ENCODE results near the gene DLG4. TPM values are rescaled to one million over a fixed set of nuclear protein-coding genes. Genes with fewer than 3 reads are reported as not detected.
"Not testable (repeated sequence)": the region's sequence is repeated elsewhere in the genome, so short reads cannot be mapped to it uniquely, and the experiment has no call there.

The DLG4 gene
- total and polyA plus RNA-seq, 3 donors from 2014 or later: 26.3 to 49.8 (median 45.9) TPM

DNA sequence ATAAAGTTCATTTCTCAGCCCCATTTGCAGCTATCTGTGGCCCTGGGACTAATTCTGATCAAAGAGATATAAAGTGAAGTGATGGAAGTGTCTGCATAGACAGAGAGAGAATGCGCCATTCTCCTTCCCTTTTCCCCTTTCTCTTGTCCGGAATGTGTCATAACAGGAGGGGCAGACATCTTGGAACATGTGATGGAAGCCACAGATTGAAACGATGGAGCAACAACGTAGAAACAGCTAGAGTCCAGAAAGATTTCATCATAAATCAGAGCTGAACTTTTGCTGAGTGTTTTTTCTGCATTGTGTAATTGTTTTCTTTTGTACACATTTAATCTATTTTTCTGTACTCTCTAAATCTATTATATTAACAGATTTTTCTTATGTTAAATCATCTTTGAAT lies 51.8 kb downstream of the DLG4 start:
- Histone ChIP-seq H3K9me3 (no peaks in the 10 kb centered on the region), H3K36me3 (ENCODE audit: low read depth, missing control alignments) (no peaks in the 10 kb centered on the region), H3K4me1 (no peaks in the 10 kb centered on the region), H3K4me3 (no peak overlapping the region), H3K27me3 (no peaks in the 10 kb centered on the region), H3K27ac (no peak overlapping the region)
- intact Hi-C loops (cut with DNase I; ENCODE audit: low total_unique reads): no loop called here
- DNase-seq: no peak
- 65 to 84% methylated on average over 4 of the region's 4 CpGs for WGBS, 2 donors
- TF ChIP-seq POLR2A (IDR thresholded peaks at IDR 0.05): no peak

DNA sequence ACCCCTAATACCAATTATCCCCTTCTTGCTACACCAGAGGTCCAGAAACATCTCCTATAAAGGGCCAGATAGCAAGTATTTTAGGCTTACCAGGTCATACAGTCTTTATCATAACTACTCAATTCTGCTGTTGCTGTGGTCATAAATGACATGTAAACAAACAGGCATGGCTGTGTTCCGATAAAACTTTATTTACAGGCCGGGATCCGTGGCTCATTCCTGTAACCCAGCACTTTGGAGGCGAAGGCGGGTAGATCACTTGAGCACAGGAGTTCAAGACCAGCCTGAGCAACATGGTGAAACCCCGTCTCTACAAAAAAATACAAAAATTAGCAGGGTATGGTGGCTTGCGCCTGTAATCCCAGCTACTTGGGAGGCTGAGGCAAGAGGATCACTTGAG lies 52.8 kb downstream of the DLG4 start:
- TF ChIP-seq, protein P1, sequence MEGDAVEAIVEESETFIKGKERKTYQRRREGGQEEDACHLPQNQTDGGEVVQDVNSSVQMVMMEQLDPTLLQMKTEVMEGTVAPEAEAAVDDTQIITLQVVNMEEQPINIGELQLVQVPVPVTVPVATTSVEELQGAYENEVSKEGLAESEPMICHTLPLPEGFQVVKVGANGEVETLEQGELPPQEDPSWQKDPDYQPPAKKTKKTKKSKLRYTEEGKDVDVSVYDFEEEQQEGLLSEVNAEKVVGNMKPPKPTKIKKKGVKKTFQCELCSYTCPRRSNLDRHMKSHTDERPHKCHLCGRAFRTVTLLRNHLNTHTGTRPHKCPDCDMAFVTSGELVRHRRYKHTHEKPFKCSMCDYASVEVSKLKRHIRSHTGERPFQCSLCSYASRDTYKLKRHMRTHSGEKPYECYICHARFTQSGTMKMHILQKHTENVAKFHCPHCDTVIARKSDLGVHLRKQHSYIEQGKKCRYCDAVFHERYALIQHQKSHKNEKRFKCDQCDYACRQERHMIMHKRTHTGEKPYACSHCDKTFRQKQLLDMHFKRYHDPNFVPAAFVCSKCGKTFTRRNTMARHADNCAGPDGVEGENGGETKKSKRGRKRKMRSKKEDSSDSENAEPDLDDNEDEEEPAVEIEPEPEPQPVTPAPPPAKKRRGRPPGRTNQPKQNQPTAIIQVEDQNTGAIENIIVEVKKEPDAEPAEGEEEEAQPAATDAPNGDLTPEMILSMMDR (IDR thresholded peaks at IDR 0.05): no peak
- TF ChIP-seq POLR2A (IDR thresholded peaks at IDR 0.05): no peak
- no peaks in the 10 kb centered on the region for H3K27me3 ChIP-seq
- H3K4me1 ChIP-seq: no peaks in the 10 kb centered on the region
- 91 to 94% methylated on average over 7 of the region's 7 CpGs for WGBS, 2 donors
- no peak overlapping the region for H3K27ac ChIP-seq
- no peak overlapping the region for H3K4me3 ChIP-seq
- no peak for DNase-seq
- no peaks in the 10 kb centered on the region for H3K9me3 ChIP-seq
- intact Hi-C loops (cut with DNase I; ENCODE audit: low total_unique reads): no loop called here
- H3K36me3 ChIP-seq (ENCODE audit: low read depth, missing control alignments): no peaks in the 10 kb centered on the region

DNA sequence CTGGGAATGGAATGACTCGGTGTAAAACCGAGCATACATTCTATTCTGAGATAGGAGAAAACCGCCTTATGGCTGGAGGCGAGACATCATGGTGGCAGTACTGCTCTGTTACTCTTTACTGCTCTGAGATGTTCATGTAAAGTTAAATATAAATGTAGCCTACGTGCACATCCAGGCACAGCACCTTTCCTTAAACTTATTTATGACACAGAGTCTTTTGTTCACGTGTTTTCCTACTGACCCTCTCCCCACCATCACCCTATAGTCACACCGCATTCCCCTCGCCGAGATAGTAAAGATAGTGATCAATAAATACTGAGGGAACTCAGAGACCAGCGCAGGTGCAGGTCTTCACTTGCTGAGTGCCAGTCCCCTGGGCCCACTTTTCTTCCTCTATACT lies 60.1 kb downstream of the DLG4 start:
- H3K36me3 ChIP-seq (ENCODE audit: low read depth, missing control alignments); DNase-seq; H3K9me3 ChIP-seq; H3K27me3 ChIP-seq; H3K4me1 ChIP-seq; H3K4me3 ChIP-seq; H3K27ac ChIP-seq; intact Hi-C loops (cut with DNase I; ENCODE audit: low total_unique reads): not testable (repeated sequence)
- WGBS, 2 donors: 64 to 77% methylated on average over 10 of the region's 10 CpGs

DNA sequence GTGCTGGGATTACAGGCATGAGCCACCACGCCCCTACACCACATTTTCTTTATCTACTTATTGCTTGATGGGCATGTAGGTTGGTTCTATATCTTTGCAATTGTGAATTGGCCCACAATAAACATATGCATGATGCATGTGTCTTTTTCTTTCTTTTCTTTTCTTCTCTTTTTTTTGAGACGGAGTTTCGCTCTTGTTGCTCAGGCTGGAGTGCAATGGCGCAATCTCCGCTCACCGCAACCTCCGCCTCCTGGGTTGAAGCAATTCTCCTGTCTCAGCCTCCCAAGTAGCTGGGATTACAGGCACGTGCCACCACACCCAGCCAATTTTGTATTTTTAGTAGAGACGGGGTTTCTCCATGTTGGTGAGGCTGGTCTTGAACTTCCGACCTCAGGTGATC lies 61.2 kb downstream of the DLG4 start:
- DNase-seq: not testable (repeated sequence)

DNA sequence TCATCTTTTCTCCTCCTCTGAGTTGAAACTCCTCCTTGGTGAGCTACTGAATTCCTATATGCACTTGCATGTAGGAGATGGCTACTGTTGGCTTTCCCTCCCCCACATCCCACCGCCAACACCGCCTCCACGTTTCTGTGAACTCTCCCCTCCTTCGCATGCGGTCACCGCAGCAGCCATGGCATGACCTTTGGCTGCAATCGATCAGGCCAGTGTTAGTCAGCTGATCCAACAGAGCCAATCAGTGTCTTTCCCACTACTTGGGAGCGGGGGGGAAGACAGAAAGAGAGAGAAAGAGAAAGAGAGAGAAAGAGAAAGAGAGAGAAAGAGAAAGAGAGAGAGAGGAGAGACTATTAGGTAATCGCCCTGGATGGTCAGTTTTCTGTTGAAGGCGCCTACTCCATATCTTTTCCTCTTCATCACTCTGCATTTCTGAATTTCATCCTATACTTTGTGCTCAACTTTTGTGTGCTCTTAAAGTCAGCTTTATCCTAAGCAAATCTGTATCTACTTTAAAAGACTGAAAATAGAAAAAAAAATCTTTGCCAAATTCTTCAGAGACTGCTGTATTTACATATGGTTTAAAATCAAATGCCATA lies 63.2 kb downstream of the DLG4 start:
- Histone ChIP-seq H3K4me3 (no peak overlapping the region), H3K9me3 (no peaks in the 10 kb centered on the region), H3K4me1 (no peaks in the 10 kb centered on the region), H3K27ac (no peak overlapping the region), H3K27me3 (no peaks in the 10 kb centered on the region), H3K36me3 (ENCODE audit: low read depth, missing control alignments) (no peaks in the 10 kb centered on the region)
- TF ChIP-seq, protein P1 (IDR thresholded peaks at IDR 0.05): no peak
- TF ChIP-seq POLR2A (IDR thresholded peaks at IDR 0.05): no peak
- intact Hi-C loops (cut with DNase I; ENCODE audit: low total_unique reads): no loop called here
- 37 to 39% methylated on average over 10 of the region's 10 CpGs for WGBS, 2 donors
- DNase-seq: no peak

More for the DNA sequence above, 61.2 kb downstream of the DLG4 start:
- H3K36me3 ChIP-seq (ENCODE audit: low read depth, missing control alignments); intact Hi-C loops (cut with DNase I; ENCODE audit: low total_unique reads); H3K27ac ChIP-seq; H3K9me3 ChIP-seq; H3K4me3 ChIP-seq; H3K4me1 ChIP-seq; H3K27me3 ChIP-seq: not testable (repeated sequence)
- 87 to 91% methylated on average over 10 of the region's 10 CpGs for WGBS, 2 donors

DNA sequence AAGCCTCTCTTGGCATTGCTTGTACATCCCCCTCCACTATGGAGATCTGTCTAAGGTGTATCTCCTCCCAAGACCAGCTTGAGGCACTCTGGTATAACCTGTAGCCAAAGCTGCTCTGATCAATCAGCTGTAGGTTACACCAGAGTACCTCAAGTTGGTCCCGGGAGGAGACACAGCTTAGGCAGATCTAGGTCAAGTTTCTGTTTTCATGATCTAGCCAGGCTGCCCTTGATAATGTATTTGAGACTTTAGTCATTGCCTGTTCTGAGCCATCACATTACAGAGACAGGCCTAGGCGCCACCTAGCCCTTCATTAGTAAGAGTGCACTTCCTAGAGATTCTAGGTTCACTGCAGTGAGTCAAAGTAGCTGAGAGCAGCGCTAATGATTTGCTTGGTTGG lies 71.9 kb downstream of the DLG4 start:
- Histone ChIP-seq H3K27ac (no peak overlapping the region), H3K36me3 (ENCODE audit: low read depth, missing control alignments) (no peaks in the 10 kb centered on the region), H3K4me3 (no peak overlapping the region), H3K27me3 (no peaks in the 10 kb centered on the region), H3K9me3 (no peaks in the 10 kb centered on the region), H3K4me1 (no peaks in the 10 kb centered on the region)
- DNase-seq: no peak
- WGBS, 2 donors: 62 to 80% methylated on average over 3 of the region's 3 CpGs
- no peak for TF ChIP-seq POLR2A (IDR thresholded peaks at IDR 0.05)
- TF ChIP-seq, protein P1 (IDR thresholded peaks at IDR 0.05): no peak
- intact Hi-C loops (cut with DNase I; ENCODE audit: low total_unique reads): no loop called here
